Adipocyte (in vitro differentiated cells): Measurements from ENCODE around the gene AK3.
"Not testable (repeated sequence)": the region's sequence is repeated elsewhere in the genome, so short reads cannot be mapped to it uniquely, and the experiment has no call there.

ENCODE experiments used
- DNase-seq: peaks from one replicate; pipeline ENCODE4 v3.0.0-alpha.2; 2015; ENCODE audit warnings: low read depth
- H3K27me3 ChIP-seq: replicated peaks from 2 replicates; pipeline ENCODE4 v1.7.0; 2013; ENCODE audit warnings: mild to moderate bottlenecking, low read length, moderate library complexity; ENCODE audit not compliant: control insufficient read depth, insufficient read depth
- H3K36me3 ChIP-seq: 2 replicates; pipeline ENCODE4 v1.7.0; 2013; ENCODE audit warnings: low read length, mild to moderate bottlenecking, moderate library complexity; ENCODE audit not compliant: control insufficient read depth, insufficient read depth, severe bottlenecking
- H3K4me1 ChIP-seq: 2 replicates; pipeline ENCODE4 v1.7.0; 2013; ENCODE audit warnings: mild to moderate bottlenecking, low read length, moderate library complexity; ENCODE audit not compliant: control insufficient read depth, insufficient read depth
- H3K4me3 ChIP-seq: 2 replicates; pipeline ENCODE4 v1.7.0; 2013; ENCODE audit warnings: mild to moderate bottlenecking, low read length, moderate library complexity
- H3K9ac ChIP-seq: 2 replicates; pipeline ENCODE4 v1.7.0; 2013; ENCODE audit warnings: mild to moderate bottlenecking, low read length, moderate library complexity
- H3K9me3 ChIP-seq: 2 replicates; pipeline ENCODE4 v1.7.0; 2013; ENCODE audit warnings: mild to moderate bottlenecking, low read length, moderate library complexity; ENCODE audit not compliant: control insufficient read depth

The AK3 gene

GRCh38 chr9:4663956-4664355, 77.0 kb downstream of the AK3 start:
- no peak overlapping the region for H3K9ac ChIP-seq
- H3K9me3 ChIP-seq, result no peaks in the 10 kb centered on the region
- H3K27me3 ChIP-seq, result no peaks in the 10 kb centered on the region
- no peak overlapping the region for H3K4me3 ChIP-seq
- H3K36me3 ChIP-seq, result no peaks in the 10 kb centered on the region
- peaks cover 41% of the 10 kb centered on the region for H3K4me1 ChIP-seq
- no peak for DNase-seq

GRCh38 chr9:4662989-4663792, 77.8 kb downstream of the AK3 start:
- Histone ChIP-seq H3K4me1 (peaks cover 41% of the 10 kb centered on the region), H3K4me3 (peak overlapping the region; percentile 83), H3K9me3 (no peaks in the 10 kb centered on the region), H3K36me3 (no peaks in the 10 kb centered on the region), H3K9ac (peak overlapping the region; percentile 87), H3K27me3 (no peaks in the 10 kb centered on the region)
- DNase-seq, result peak; percentile 45

GRCh38 chr9:4662108-4662988, 78.7 kb downstream of the AK3 start, which contains the start of gene PLPP6:
TSS of gene PLPP6 (plus strand) at chr9:4662294. CDS start at chr9:4662376, 82 bp downstream.
- Histone ChIP-seq H3K4me3 (peak within 1 kb of the TSS; percentile 83), H3K36me3 (no peaks in the 10 kb centered on the region), H3K27me3 (no peaks in the 10 kb centered on the region), H3K4me1 (peaks cover 41% of the 10 kb centered on the region), H3K9me3 (no peaks in the 10 kb centered on the region), H3K9ac (peak within 1 kb of the TSS; percentile 87)
- DNase-seq, result peak; percentile 94

- H3K4me3 ChIP-seq, result peak overlapping the region; percentile 83
- no peaks in the 10 kb centered on the region for H3K27me3 ChIP-seq
Observed at GRCh38 chr9:4661611-4662010, 79.4 kb downstream of the AK3 start.

GRCh38 chr9:4661165-4661564, 79.8 kb downstream of the AK3 start:
- H3K9ac ChIP-seq, result peak overlapping the region; percentile 87
- H3K4me3 ChIP-seq, result peak overlapping the region; percentile 83
- peak; percentile 57 for DNase-seq
- no peaks in the 10 kb centered on the region for H3K9me3 ChIP-seq
- no peaks in the 10 kb centered on the region for H3K36me3 ChIP-seq
- H3K27me3 ChIP-seq, result no peaks in the 10 kb centered on the region
- H3K4me1 ChIP-seq, result peaks cover 39% of the 10 kb centered on the region

More at GRCh38 chr9:4661611-4662010, 79.4 kb downstream of the AK3 start:
- Histone ChIP-seq H3K36me3 (no peaks in the 10 kb centered on the region), H3K9me3 (no peaks in the 10 kb centered on the region), H3K9ac (peak overlapping the region; percentile 87), H3K4me1 (peaks cover 41% of the 10 kb centered on the region)
- DNase-seq, result peak; percentile 72

- H3K4me1 ChIP-seq, result peaks cover 34% of the 10 kb centered on the region
Observed at GRCh38 chr9:4660665-4661064, 80.3 kb downstream of the AK3 start.

More at GRCh38 chr9:4660665-4661064, 80.3 kb downstream of the AK3 start:
- H3K9ac ChIP-seq, H3K9me3 ChIP-seq, H3K27me3 ChIP-seq, H3K36me3 ChIP-seq, H3K4me3 ChIP-seq, DNase-seq: not testable (repeated sequence)
